Endodermal cell (in vitro differentiated cells): ENCODE data around the gene EEFSEC. TPM values are rescaled to one million over a fixed set of nuclear protein-coding genes. Genes with fewer than 3 reads are reported as not detected.

Experiments used
- DNase-seq: peaks from one replicate; pipeline ENCODE4 v3.0.0-alpha.2; 2017
- H3K27ac ChIP-seq: 2 replicates; pipeline ENCODE4 v1.5.1; 2013; ENCODE audit warnings: mild to moderate bottlenecking, low read depth, low read length, moderate library complexity
- H3K27me3 ChIP-seq: 2 replicates; pipeline ENCODE4 v1.6.1; 2013; ENCODE audit warnings: mild to moderate bottlenecking, low read length, moderate library complexity; ENCODE audit not compliant: insufficient read depth, control insufficient read depth, poor library complexity, severe bottlenecking
- H3K36me3 ChIP-seq: 2 replicates; pipeline ENCODE4 v1.7.0; 2013; ENCODE audit warnings: mild to moderate bottlenecking, low read length, moderate library complexity; ENCODE audit not compliant: control insufficient read depth, insufficient read depth
- H3K4me1 ChIP-seq: one replicate; pipeline ENCODE4 v1.7.0; 2013; ENCODE audit warnings: low read length; ENCODE audit not compliant: control insufficient read depth, insufficient read depth
- H3K4me3 ChIP-seq: 2 replicates; pipeline ENCODE4 v1.5.1; 2013; ENCODE audit warnings: mild to moderate bottlenecking, low read length, moderate library complexity
- H3K9ac ChIP-seq: 2 replicates; pipeline ENCODE4 v1.6.1; 2013; ENCODE audit warnings: mild to moderate bottlenecking, low read length, moderate library complexity; ENCODE audit not compliant: poor library complexity, severe bottlenecking; ENCODE audit errors: extremely low read depth
- H3K9me3 ChIP-seq: 2 replicates; pipeline ENCODE4 v1.6.1; 2013; ENCODE audit warnings: mild to moderate bottlenecking, low read length, moderate library complexity; ENCODE audit not compliant: control insufficient read depth
- H3K27ac Mint-ChIP-seq: 2 replicates; pipeline ENCODE4 v1.8.0; 2020; ENCODE audit warnings: mixed read lengths
- H3K27me3 Mint-ChIP-seq: 2 replicates; pipeline ENCODE4 v1.8.0; 2021; ENCODE audit warnings: mild to moderate bottlenecking, mixed read lengths; ENCODE audit not compliant: insufficient read depth
- H3K36me3 Mint-ChIP-seq: 2 replicates; pipeline ENCODE4 v1.8.0; 2020; ENCODE audit warnings: low read depth, mixed read lengths
- H3K4me1 Mint-ChIP-seq: 2 replicates; pipeline ENCODE4 v1.8.0; 2020; ENCODE audit warnings: mixed read lengths
- H3K4me3 Mint-ChIP-seq: 2 replicates; pipeline ENCODE4 v1.8.0; 2020; ENCODE audit warnings: mild to moderate bottlenecking, moderate library complexity, mixed read lengths
- H3K9me3 Mint-ChIP-seq: 2 replicates; pipeline ENCODE4 v1.8.0; 2020; ENCODE audit warnings: mild to moderate bottlenecking, mixed read lengths
- WGBS, 2 experiments: methylation state at CpG; one replicate each; pipeline versions ENCODE4 v1.1.5 to v1.1.7; 2013; ENCODE audit warnings: missing lambda C conversion rate in 2 of 2, mixed read lengths in 1 of 2; ENCODE audit not compliant: insufficient coverage in 1 of 2, insufficient read length in 1 of 2; 5-methylcytosine and 5-hydroxymethylcytosine counted together
- total RNA-seq, 2 donors: library from RNA; stranded (reverse); fragmentation: NEBNext Ultra II Directional in 1 of 2; extraction: Animal tissue kit (Norgen Biotek cat#: 25700) in 1 of 2; gene quantifications; 2 replicates in 1 of 2; 3 replicates in 1 of 2; pipeline ENCODE4 v1.2.1, GENCODE V29; 2021
- TF ChIP-seq, protein P1 (sequence below): fragments of 200-600 bp; sonication (generic); conservative IDR thresholded peaks from 2 replicates; pipeline ENCODE4 v1.5.0; 2021; ENCODE audit warnings: antibody characterized with exemption, mild to moderate bottlenecking

EEFSEC gene
- total RNA-seq, 2 donors from 2014 or later: 11.9 to 15.8 TPM

DNA sequence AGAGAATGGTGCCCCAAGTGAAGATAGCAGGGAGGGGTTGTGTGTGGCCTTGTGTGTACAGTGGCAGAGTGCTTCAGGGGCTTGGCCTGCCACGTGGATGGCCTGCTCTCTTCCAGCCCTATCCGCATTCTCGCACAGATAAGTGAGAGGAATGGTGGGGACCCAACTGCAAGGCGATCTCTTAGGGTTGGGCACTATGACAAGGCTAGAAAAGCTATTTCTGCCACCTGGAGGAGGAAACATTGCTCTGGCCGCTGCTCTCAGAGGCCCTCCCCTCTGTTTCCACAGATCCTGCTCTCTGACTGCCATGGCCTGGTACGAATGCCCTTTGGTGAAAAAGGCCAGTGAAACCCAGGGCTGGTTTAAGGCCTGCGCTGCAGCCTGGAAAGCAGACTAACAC is 20.6 kb downstream of the EEFSEC start:
- Mint-ChIP-seq H3K27me3 (no peaks in the 10 kb centered on the region), H3K4me3 (no peak overlapping the region), H3K9me3 (no peaks in the 10 kb centered on the region), H3K36me3 (no peaks in the 10 kb centered on the region), H3K4me1 (peaks cover 5% of the 10 kb centered on the region), H3K27ac (no peak overlapping the region)
- TF ChIP-seq, protein P1, sequence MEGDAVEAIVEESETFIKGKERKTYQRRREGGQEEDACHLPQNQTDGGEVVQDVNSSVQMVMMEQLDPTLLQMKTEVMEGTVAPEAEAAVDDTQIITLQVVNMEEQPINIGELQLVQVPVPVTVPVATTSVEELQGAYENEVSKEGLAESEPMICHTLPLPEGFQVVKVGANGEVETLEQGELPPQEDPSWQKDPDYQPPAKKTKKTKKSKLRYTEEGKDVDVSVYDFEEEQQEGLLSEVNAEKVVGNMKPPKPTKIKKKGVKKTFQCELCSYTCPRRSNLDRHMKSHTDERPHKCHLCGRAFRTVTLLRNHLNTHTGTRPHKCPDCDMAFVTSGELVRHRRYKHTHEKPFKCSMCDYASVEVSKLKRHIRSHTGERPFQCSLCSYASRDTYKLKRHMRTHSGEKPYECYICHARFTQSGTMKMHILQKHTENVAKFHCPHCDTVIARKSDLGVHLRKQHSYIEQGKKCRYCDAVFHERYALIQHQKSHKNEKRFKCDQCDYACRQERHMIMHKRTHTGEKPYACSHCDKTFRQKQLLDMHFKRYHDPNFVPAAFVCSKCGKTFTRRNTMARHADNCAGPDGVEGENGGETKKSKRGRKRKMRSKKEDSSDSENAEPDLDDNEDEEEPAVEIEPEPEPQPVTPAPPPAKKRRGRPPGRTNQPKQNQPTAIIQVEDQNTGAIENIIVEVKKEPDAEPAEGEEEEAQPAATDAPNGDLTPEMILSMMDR: peak; percentile 49
- Histone ChIP-seq H3K4me1 (no peaks in the 10 kb centered on the region), H3K27ac (no peak overlapping the region), H3K9ac (no peak overlapping the region), H3K4me3 (no peak overlapping the region), H3K9me3 (no peaks in the 10 kb centered on the region), H3K36me3 (no peaks in the 10 kb centered on the region), H3K27me3 (no peaks in the 10 kb centered on the region)
- WGBS, 2 experiments: 65 to 79% methylated on average over 2 to 7 of the region's 7 CpGs
- peak; percentile 67 for DNase-seq

DNA sequence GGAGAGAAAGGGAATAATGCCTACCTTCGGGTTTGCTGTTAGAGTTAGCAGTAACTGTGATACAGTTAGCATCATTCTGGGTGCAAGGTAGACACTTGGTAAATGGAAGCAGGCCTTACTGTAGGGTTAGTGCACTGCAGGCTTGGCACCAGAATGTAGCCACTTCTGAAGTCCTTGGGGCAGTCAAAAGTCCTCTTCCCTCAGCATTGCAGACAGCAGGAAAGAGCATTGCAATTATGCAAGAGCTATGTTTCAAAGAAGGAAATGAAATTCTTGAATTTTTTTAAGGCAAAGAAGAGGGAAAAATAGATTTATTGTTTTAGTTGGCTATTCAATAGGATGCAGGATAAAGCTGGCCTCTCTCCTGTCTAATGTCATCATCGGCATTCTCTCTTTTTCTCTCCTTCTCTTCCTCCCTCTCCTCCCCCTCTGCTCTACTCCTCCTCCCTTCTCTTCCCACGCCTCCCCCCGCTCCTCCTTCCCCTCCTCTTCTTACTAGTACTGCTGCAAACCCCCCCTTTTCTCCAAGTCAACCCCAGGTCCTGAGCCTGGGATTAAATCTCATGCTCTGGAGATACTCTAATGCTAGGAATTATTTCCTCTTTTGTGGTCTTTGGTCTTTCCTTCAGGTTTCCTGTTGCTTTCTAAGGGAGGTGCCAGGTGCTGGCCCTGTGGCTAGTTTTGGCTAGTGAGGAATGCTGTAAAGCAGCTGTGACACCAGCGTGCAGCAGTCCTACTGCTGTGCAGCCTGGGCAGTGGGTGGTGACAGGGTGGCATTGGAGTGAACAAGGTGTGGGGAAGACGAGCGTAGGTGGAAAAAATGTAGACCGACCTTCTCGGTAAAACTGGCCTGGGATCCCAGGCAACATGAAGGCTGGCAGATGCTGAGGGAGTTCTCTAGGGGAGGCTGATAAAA is 21.7 kb downstream of the EEFSEC start:
- H3K9ac ChIP-seq: no peak overlapping the region
- H3K36me3 ChIP-seq: no peaks in the 10 kb centered on the region
- Mint-ChIP-seq H3K9me3 (no peaks in the 10 kb centered on the region), H3K4me3 (no peak overlapping the region), H3K27me3 (no peaks in the 10 kb centered on the region), H3K4me1 (peaks cover 13% of the 10 kb centered on the region), H3K36me3 (no peaks in the 10 kb centered on the region), H3K27ac (peak overlapping the region; percentile 2)
- H3K4me3 ChIP-seq: no peak overlapping the region
- WGBS, 2 experiments: 87 to 98% methylated on average over 4 to 9 of the region's 9 CpGs
- H3K27ac ChIP-seq: no peak overlapping the region
- TF ChIP-seq, protein P1: no peak
- no peaks in the 10 kb centered on the region for H3K9me3 ChIP-seq
- no peak for DNase-seq
- H3K27me3 ChIP-seq: no peaks in the 10 kb centered on the region
- H3K4me1 ChIP-seq: no peaks in the 10 kb centered on the region

DNA sequence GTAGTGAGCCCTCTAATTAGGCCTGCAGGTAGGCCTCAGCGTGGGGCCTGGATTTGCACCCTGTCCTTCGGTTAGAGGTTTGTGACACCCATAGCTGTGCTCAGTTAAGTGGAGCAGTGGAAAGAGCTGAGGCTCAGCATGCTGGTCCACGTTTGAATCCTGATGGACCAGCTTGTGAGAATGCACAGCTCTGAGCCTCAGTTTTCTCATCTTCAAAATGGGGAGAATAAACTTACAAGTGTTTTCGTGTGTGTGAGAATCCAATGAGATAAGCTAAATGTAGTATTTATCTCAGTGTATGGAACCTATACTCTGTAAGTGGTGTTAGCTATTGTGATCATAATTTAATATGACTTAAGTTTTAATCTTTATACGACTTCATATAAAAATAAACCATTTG is 22.5 kb downstream of the EEFSEC start:
- Histone ChIP-seq H3K9ac (no peak overlapping the region), H3K9me3 (no peaks in the 10 kb centered on the region), H3K4me1 (no peaks in the 10 kb centered on the region), H3K36me3 (no peaks in the 10 kb centered on the region), H3K27me3 (no peaks in the 10 kb centered on the region), H3K4me3 (no peak overlapping the region), H3K27ac (no peak overlapping the region)
- H3K4me3 Mint-ChIP-seq: no peak overlapping the region
- TF ChIP-seq, protein P1: no peak
- H3K36me3 Mint-ChIP-seq: no peaks in the 10 kb centered on the region
- 92 to 94% methylated on average over 1 to 5 of the region's 5 CpGs for WGBS, 2 experiments
- no peak overlapping the region for H3K27ac Mint-ChIP-seq
- H3K27me3 Mint-ChIP-seq: no peaks in the 10 kb centered on the region
- H3K9me3 Mint-ChIP-seq: no peaks in the 10 kb centered on the region
- peaks cover 13% of the 10 kb centered on the region for H3K4me1 Mint-ChIP-seq
- no peak for DNase-seq
